Nephron progenitor cell (in vitro differentiated cells): ENCODE results near the gene PADI3.

ENCODE experiments used
- DNase-seq: peaks from one replicate; pipeline ENCODE4 v3.0.0; 2021
- H3K27ac Mint-ChIP-seq: 2 replicates; pipeline ENCODE4 v1.8.0; 2021; ENCODE audit warnings: mild to moderate bottlenecking, moderate library complexity, mixed read lengths
- H3K27me3 Mint-ChIP-seq: 2 replicates; pipeline ENCODE4 v1.8.0; 2021; ENCODE audit warnings: mild to moderate bottlenecking, low read depth, mixed read lengths; ENCODE audit not compliant: poor library complexity
- H3K36me3 Mint-ChIP-seq: 2 replicates; pipeline ENCODE4 v1.8.0; 2021; ENCODE audit warnings: low read depth, mixed read lengths
- H3K4me1 Mint-ChIP-seq: 2 replicates; pipeline ENCODE4 v1.8.0; 2021; ENCODE audit warnings: mixed read lengths
- H3K4me3 Mint-ChIP-seq: 2 replicates; pipeline ENCODE4 v1.8.0; 2021; ENCODE audit warnings: mild to moderate bottlenecking, moderate library complexity, mixed read lengths
- H3K9me3 Mint-ChIP-seq: 2 replicates; pipeline ENCODE4 v1.8.0; 2021; ENCODE audit warnings: mild to moderate bottlenecking, moderate library complexity, mixed read lengths
- TF ChIP-seq, protein P1 (sequence below): fragments of 200-600 bp; sonication (generic); IDR thresholded peaks from 2 replicates; pipeline ENCODE4 v1.5.0; 2021; ENCODE audit warnings: antibody characterized with exemption

Gene PADI3

DNA sequence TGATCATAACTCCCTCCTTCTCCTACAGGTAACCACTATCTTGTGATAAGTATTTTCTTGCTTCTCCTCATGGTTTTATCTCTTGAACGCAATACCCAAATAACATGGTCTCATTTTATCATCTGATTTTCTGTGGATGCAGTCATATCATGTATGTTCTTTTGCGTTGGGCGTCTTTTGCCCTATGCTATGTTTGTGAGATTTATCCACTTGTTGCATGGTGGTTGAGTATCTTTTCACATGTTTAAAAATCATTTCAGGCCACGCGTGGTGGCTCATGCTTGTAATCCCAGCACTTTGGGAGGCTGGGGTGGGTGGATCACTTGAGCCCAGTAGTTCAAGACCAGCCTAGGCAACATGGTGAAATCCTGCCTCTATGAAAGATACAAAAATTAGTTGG is 15.6 kb downstream of the PADI3 start:
- Mint-ChIP-seq H3K4me1 (no peaks in the 10 kb centered on the region), H3K9me3 (peaks cover 12% of the 10 kb centered on the region), H3K27me3 (peaks cover 29% of the 10 kb centered on the region), H3K4me3 (no peak overlapping the region), H3K27ac (no peak overlapping the region), H3K36me3 (no peaks in the 10 kb centered on the region)
- no peak for DNase-seq
- TF ChIP-seq, protein P1, sequence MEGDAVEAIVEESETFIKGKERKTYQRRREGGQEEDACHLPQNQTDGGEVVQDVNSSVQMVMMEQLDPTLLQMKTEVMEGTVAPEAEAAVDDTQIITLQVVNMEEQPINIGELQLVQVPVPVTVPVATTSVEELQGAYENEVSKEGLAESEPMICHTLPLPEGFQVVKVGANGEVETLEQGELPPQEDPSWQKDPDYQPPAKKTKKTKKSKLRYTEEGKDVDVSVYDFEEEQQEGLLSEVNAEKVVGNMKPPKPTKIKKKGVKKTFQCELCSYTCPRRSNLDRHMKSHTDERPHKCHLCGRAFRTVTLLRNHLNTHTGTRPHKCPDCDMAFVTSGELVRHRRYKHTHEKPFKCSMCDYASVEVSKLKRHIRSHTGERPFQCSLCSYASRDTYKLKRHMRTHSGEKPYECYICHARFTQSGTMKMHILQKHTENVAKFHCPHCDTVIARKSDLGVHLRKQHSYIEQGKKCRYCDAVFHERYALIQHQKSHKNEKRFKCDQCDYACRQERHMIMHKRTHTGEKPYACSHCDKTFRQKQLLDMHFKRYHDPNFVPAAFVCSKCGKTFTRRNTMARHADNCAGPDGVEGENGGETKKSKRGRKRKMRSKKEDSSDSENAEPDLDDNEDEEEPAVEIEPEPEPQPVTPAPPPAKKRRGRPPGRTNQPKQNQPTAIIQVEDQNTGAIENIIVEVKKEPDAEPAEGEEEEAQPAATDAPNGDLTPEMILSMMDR = no peak

GRCh38 chr1:17265162-17265561 is 16.3 kb downstream of the PADI3 start:
- H3K9me3 Mint-ChIP-seq = peaks cover 12% of the 10 kb centered on the region

GRCh38 chr1:17265950-17266349 is 17.1 kb downstream of the PADI3 start:
- TF ChIP-seq, protein P1 = no peak
- no peak overlapping the region for H3K4me3 Mint-ChIP-seq
- H3K36me3 Mint-ChIP-seq = no peaks in the 10 kb centered on the region
- H3K27ac Mint-ChIP-seq = no peak overlapping the region
- no peak for DNase-seq
- H3K9me3 Mint-ChIP-seq = peaks cover 12% of the 10 kb centered on the region
- peaks cover 21% of the 10 kb centered on the region for H3K27me3 Mint-ChIP-seq
- no peaks in the 10 kb centered on the region for H3K4me1 Mint-ChIP-seq

More at GRCh38 chr1:17265162-17265561, 16.3 kb downstream of the PADI3 start:
- no peak for DNase-seq
- peaks cover 26% of the 10 kb centered on the region for H3K27me3 Mint-ChIP-seq
- H3K27ac Mint-ChIP-seq = no peak overlapping the region
- H3K36me3 Mint-ChIP-seq = no peaks in the 10 kb centered on the region
- H3K4me3 Mint-ChIP-seq = no peak overlapping the region
- TF ChIP-seq, protein P1 = no peak
- H3K4me1 Mint-ChIP-seq = no peaks in the 10 kb centered on the region

GRCh38 chr1:17270891-17271765 is 22.2 kb downstream of the PADI3 start:
- DNase-seq = no peak
- Mint-ChIP-seq H3K27me3 (peaks cover 25% of the 10 kb centered on the region), H3K36me3 (no peaks in the 10 kb centered on the region), H3K9me3 (no peaks in the 10 kb centered on the region), H3K4me1 (peaks cover 5% of the 10 kb centered on the region), H3K4me3 (no peak overlapping the region), H3K27ac (no peak overlapping the region)
- TF ChIP-seq, protein P1 = no peak

DNA sequence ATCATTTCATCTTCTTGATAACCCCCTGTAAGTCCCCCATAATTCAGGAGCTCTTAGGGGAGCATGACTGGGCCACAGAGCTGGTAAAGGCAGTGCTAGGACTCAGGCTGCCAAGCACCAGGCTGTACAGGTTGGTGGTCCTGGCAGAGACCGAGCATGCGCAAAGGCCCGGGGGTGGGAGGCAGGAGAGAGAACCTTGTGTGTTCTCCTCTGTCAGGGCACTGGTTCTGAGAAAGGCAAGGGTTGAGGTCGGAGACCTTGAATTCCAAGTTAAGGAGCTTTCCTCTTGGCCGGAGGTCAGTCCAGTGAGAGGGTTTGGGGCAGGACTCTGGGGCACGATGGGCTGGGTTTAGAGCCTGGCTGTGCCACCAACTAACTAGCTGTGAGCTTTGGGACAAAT is 23.2 kb downstream of the PADI3 start:
- Mint-ChIP-seq H3K27me3 (peaks cover 23% of the 10 kb centered on the region), H3K4me1 (peaks cover 7% of the 10 kb centered on the region), H3K9me3 (no peaks in the 10 kb centered on the region), H3K4me3 (no peak overlapping the region), H3K27ac (no peak overlapping the region), H3K36me3 (no peaks in the 10 kb centered on the region)
- TF ChIP-seq, protein P1 = no peak
- DNase-seq = no peak

DNA sequence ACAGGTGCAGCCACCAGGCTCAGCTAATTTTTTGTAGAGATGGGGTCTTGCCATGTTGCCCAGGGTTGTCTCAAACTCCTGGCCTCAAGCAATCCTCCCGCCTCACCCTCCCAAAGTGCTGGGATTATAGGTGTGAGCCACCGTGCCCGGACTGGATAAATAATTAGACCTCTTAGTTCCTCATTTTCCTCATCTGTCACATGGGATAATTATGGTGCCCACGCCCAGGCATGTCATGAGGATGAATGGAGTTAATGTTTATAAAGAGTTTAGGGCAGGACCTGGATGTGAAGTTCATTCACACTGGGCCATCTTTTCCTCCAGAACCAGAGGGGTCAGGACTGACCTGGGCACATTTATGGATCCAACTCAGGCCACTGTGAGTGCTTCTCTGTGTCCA is 23.7 kb downstream of the PADI3 start:
- Mint-ChIP-seq H3K9me3 (no peaks in the 10 kb centered on the region), H3K4me1 (peaks cover 13% of the 10 kb centered on the region), H3K36me3 (no peaks in the 10 kb centered on the region), H3K4me3 (no peak overlapping the region), H3K27ac (no peak overlapping the region), H3K27me3 (peaks cover 23% of the 10 kb centered on the region)
- DNase-seq = no peak
- TF ChIP-seq, protein P1 = no peak
